HG02885 (cell line): ENCODE measurements around the gene ITPR3.
A peak's percentile ranks its signal among the peaks of the same experiment; 100 is the strongest.
"Not testable (repeated sequence)": the region's sequence is repeated elsewhere in the genome, so short reads cannot be mapped to it uniquely, and the experiment has no call there.

ENCODE experiments used
- ATAC-seq: cut with Tn5 transposase; IDR thresholded peaks from one replicate; pipeline ENCODE4 v1.9.1; 2021; ENCODE audit warnings: mild to moderate bottlenecking; ENCODE audit not compliant: unreplicated experiment, poor library complexity

ITPR3 gene

DNA sequence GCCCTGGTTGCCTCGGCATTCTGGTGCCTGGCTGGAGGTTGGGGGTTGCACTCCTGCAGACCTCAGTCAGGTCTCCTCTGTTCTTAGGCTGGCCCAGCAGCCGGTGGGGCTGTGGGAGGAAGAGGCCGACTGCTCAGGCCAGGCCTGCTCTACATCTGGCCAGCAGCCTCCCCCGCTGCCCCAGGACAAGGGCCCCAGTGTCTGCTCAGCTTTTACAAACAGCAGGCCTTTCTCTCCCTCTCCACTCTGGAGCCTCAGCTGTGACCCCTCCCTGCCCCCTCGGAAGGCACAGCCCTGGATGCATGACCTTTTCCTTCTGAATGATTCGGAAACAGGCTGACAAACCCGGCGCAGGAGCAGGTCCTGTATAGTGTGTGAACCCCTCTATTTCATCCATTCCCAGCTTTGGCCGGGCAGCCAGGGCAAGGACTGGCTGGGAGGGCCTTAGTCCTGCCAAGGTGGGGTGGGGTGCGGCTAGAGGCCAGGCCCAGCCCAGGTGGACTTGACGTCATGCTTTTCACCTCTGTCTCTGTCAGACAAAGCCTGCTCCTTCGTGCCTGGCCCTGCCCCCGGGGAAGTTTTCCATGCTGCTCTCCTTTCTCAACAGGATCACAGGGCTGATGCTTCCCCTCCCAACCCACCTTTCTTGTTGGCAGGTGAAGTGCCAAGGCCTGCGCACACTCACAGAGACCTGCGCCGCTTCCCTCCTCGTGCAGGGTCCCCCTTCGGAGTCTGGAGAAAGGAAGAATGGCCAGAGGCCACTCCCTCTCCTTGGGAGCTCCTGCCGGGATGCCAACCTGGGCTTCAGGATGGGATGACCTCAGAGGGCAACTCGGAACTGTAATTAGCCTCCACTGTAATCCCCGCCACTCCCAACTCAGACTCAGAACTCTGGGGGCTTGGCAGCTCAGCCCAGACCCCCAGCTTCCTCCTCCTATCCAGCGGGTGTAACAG, 10.1 kb upstream of the ITPR3 start:
- no peak for ATAC-seq

DNA sequence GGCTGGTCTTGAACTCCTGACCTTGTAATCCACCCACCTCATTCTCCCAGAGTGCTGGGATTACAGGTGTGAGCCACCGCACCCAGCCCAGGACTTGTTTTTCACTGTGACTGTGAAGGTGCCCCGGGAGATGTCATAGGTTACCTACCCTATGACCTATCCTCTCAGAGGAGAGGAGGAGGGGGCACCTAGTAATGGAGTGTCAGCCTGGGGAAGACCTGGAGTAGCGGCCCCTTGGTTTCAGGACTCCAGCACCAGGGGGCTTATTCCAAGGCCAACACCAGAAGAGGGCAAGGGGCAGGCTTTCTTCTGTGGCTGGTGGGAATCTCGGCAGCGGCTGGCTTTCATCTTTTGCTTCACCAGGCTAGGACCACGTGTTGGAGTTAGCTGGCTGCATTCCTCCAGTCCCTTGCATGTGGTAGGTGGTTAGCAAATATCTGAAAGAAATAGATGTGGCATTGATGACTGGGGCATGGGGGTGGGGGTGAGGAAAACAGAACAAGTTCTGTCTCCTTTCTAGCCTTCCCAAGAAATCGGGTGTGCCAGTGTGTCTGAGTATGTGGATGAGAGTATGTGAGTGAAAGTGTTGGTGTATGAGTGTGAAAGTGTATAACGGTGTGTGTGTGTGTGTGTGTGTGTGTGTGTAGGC, 7.9 kb upstream of the ITPR3 start:
- no peak for ATAC-seq

DNA sequence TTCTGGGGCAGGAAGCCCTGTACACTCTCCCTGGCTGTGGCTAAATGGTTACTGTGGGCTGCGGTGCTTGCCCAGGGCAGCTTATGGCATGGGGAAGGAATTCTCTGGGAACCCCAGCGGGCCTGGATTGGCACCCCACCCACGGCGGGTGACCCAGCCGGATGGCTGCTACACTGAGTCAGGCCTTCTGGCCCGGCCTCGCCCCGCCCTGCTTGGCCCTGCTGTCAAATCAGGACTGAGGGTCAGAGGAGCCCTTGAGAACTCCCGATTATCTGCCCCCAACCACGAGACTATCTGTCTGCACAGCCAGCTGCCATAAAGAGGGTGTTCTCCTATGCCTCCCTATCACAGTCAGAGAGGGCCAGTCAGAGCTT, 7.3 kb upstream of the ITPR3 start:
- ATAC-seq = no peak

DNA sequence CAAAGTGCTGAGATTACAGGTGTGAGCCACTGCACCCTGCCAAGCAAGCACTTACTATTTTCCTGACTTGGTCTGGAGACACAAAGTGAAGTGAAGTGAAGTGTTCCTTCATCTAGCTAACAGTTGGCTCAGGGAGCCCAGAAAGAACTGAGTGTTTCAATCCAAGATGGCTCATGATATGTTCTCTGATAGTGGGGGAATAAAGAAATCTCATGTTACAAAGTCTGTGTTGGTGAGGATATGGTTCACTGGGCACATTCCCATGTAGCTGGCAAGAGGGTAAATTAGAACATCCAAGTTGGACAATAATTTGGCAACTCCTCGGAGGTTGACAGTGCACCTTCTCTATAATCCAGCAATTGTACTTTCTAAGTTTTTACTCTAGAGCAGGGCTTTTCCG, 5.0 kb upstream of the ITPR3 start:
- ATAC-seq = no peak

DNA sequence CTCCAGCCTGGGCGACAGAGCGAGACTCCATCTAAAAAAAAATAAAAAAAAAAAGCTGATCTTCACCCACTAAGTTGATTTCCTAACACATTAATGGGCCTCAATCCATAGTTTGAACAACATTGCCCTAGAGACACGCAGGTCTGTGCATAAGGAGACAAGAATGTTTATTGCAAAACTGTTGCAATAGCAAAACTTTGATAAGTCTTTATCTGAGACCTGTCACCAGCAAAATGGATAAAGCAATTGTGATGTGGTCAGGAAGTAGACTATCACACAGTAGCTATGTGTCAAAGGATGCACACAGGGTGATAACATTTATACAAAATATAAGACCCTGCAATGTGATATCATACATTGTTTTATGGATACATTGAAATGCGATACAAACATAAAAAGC, 4.2 kb upstream of the ITPR3 start:
- ATAC-seq = no peak

DNA sequence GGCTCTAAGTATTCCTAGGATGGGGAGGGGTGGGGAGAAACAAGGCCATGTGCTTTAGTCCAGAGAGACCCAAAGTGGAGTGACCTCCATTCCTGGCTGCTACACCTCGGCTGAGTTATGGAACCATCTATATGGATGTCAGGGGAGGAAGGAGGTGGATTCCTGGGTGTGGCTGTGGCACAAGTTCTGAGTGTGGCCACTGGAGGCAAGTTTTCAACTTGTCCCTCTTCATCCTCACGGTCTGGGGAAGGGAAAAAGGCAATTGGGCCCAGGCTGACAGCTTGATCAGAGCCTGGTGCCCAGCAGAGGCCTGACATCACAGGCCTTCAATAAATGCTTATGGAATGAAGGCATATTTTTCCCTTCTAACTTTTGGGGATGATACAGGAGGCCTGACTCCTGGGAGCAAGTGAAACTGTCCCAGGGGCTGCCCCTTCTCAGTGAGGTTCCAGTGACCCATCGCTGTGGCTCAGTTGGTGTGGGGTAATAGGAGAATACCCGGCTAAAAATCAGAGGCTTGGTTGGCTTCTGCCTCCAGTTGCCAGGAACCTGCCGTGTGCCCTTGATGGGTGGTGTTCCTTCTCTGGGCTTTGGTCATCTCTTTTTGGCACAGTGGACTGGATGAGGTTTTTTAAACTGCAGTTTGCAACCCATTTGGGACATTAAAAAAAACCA, 1.8 kb upstream of the ITPR3 start:
- no peak for ATAC-seq

DNA sequence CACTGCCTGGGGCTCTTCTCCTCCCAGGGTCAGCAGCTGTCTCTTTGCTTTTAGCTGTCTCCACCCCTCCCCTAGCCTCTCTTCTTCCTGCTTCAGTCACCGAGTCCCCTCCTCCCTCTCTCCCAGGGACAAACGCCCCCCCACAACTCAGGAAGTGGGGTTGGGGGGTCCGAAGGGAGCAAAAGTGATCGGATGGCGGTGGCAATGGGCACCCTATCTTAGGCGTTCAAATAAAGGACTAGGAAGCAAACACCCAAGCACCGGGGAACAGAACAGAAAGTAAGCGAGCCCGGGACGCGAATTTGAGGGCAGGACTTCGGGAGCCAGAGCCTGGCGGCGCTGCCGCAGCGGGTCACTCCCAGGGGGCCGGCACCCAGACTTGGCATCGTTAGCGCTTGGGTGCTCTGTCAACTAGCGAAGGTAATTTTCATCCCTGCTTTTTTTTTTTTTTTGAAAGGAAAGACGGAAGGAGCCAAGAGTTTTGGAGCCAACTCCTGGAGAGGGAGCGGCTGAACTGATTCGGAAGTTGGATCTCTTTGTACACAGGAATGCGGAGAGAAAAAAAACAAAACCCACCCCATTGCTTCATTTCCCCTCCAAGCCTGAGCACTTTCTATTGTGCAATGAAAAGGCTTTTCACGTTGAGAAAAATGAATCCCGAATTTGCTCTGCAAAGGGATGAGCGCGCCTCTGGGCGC, 815 bp upstream of the ITPR3 start:
- no peak for ATAC-seq

DNA sequence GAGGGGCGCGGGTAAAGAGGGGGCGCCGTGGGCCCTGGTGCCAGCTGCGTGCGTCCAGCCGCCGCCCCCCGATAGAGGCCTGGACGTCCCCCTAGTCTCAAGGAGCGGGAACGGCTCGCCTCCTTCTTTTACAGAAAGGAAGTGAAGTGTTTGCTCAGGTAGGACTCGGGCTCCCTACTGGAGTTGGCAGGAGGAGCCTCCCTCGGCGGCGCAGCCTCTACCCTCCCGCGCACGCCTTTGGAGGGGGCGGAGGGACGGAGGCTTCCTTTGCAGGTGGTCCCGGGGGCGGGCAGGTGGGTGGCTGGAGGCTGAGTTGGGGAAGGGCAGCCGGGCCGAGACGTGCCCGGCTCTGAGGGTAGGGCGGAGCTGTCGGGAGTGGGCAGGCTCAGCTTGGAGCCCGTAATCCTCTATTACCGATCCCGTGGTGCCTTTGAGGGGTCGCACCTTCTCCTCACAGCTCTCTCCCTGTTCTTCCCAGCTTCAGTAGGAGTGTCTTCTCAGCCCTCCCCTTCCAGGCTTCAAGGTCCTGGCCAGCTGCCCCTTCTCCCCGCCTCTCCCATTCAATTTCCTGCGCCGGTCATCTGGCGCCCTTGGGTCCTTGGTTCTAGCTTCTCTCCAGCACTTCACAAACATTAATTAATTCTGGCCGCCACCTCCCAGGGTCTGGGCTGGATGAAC, 728 bp downstream of the ITPR3 start:
- ATAC-seq = peak; percentile 26

DNA sequence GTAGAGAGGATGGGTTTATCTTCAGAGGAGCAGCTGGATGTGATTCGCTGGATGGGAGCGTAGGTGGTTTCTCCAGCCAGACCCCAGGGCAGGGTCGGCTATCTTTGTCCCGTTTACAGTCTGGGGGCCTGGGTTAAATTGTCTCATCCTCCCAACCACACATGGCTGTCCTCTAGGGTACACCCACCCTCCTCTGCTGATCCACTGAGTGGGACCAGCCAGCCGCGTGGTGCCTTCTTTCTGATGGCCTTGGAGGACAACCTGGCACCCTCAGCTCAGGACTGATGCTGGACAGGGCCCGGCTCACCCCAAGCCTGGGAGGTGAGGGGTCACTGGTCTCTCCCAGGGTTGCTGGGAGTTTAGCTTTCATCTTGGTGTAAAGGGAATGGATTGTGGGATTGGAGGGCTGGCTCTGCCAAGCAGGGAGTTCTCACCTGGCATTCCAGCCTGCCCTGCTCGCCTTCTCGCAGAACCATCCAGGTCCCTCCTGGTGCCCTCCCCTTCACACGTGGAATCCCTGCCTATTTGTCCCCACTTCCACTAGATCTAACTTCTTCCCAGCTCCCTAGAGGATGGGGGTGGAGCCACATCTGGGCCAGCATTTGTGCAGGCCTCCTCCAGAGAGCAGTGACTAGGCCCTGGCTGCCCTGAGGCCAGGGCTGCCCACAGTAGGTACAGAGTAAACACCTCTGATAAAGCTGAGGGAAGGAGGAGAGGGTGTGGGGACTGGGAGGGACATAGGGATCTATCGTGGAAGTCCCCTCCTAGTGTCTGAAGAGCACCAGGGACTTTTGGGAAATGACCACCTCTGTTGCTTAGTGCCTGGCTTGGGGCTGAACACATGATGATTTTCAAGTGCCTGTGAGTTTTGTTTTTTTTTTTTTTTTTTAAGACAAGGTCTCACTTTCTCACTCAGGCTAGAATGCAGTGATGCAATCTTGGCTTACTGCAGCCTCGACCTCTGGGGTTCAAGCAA, 1.6 kb downstream of the ITPR3 start:
- no peak for ATAC-seq

DNA sequence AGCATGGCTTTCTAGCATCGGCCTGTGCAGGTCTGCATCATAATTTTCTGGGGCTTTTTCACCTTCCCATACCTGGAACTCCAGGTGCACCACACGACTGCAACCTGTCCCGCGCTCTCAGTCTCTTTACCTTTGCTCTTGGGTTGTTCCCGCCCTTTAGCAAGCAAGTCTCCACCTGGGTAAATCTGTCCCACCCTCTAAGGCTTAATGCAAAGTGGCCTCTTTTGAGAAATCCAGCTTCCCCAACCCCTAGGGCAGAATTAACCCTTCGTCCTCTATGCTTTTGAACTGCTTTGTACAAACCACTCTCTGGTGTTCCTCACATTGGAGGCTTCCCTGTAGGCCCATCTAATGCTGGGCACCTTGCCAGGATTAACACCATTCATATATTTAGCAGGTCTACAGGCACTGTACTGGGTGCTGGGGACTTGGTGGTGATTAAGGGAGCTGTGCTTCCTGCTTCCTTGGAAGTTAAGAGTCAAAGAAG, 2.8 kb downstream of the ITPR3 start:
- ATAC-seq = no peak

DNA sequence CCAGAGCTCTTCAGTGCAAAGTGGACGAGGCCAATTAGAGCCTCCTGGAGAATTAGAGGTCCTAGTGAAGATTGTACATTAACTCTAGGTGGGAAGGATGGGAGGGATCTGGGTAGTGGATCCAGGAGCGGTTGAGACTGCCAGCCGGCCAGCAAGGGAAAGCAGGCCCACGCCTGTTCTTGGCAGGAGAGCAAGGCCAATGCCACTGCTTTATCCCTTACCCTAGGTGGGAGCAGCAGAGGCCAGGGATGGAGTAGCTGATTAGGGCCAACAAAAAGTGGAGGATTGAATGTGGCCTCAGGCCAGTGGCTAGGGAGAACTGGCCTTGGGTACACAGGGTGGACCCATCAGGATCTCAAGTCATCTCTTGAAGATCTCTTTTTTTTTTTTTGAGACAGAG, 3.7 kb downstream of the ITPR3 start:
- no peak for ATAC-seq

DNA sequence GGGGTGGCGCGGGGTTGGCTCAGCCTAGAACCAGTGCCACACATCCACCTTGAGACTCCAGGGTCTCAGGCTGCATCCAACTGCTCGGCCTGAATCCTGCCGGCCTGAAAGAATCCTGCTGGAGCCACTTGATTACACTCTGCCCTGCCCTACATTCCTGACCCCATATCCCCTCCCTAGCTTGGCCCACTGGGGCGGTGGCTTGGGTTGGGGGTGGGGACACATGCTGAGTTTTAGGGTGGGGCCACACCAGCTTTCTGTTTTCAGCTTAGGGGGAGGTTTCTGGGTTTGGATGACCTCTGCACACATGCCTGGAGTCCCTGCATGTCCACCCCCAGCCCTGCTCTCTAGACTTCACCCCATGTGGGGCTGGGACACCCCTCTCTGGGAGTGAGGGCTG, 6.8 kb downstream of the ITPR3 start:
- no peak for ATAC-seq

DNA sequence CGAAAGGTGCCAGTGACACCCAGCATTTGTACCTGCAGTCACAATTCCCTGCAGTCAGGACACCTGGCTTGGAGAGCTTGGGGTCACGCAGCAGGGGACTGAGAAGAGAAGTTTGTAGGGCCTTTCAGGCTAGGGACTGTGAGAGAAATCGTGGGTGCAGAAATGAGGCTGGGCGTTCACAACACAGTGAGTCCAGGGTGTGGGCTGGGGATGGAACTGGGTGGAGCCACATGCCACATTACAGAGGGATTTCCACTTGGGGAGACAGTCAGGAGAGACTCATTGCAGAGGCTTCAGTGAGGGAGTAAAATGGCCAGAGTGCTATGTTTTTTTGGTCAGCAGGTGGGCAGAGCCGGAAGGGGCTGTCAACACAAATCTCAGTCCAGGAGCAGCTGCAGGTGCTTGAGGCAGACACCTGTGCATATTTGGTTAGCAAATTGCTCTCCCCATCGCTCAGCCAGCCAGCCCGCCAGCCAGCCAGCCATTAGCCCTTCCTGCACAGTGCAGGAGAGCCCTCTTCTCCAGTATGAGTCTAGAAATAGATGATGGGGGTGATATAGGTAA, 7.4 kb downstream of the ITPR3 start:
- no peak for ATAC-seq

DNA sequence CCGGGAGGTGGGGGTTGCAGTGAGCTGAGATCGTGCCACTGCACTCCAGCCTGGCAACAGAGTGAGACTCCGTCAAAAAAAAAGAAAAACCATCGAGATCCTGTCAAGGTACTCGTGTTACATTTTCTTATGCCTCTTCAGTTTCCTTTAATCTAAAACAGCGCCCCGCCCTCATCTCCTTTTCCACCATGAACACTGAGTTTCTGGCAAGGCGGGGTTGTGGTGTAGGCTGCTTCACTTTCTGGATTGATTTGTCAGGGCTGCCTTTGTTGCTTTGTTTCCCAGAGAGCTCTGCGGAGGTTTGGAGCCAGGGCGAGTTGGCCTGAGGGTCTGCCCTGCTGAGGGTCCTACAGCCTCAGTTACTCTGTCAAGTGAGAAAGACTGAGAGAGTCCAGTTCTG, 8.9 kb downstream of the ITPR3 start:
- ATAC-seq = no peak

DNA sequence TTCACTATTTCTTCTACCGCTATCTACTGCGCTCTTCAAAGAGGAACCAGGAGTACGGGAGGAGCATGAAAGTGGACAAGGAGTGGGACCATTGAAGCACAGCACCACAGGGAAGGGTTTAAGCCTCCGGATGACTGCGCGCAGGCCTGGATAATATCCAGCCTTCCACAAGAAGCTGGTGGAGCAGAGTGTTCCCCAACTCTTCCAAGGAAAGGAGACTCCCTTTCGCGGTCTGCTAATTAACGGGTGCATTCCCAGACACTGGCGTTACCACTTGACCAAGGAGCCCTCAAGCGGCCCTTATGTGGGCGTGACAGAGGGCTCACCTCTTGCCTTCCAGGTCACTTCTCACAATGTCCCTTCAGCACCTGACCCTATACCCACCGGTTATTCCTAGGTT, 10.4 kb downstream of the ITPR3 start:
- ATAC-seq = not testable (repeated sequence)

DNA sequence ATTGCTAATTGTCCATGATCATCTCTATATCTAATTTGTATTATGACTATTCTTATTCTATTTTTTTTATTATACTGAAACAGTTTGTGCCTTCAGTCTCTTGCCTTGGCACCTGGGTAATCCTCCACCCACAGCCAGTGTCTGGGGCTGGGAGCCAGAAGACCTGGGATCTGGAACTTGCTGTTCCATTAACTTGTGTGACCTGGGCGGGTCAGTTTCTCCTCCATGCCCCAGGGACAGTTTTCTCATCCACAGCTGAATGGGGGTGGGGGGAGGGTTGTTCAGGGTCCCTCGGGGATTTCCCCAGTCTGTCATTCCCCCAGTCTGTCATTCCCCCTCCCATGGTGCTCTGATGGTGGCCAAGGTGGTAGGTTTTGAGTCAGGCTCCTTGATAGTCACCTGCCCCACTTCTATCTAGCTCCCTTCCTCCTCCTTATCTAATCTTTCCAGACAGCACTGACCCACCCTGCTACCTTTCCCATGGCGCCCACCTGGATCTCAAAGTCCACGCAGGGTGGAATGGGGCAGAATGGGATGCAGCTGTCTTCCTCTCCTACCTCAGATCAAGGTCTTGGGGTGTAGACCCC, 10.9 kb downstream of the ITPR3 start:
- ATAC-seq = no peak

DNA sequence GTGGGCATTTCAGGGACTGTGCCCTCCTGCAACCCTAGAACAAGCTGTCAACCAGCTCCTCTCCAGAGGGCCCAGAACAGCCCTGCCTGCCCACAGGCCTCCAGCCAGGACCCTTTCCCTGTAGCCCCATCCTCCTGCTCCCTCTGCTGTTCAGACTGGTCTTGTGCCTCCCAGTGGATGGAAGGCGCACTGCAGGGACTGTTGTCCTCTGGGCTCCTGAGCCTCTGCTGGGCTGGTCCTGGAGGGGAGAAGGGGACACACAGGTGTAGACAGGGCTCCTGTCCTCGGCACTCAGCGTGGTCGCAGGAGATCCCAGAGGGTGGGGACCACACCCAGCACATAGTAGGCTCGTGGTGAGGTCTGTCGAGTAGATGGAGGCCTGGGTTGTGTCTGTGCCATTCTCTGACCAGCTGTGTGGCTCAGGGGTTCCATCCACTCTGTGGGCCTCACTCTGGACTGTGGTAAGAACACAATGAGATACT, 11.5 kb downstream of the ITPR3 start:
- ATAC-seq = no peak

DNA sequence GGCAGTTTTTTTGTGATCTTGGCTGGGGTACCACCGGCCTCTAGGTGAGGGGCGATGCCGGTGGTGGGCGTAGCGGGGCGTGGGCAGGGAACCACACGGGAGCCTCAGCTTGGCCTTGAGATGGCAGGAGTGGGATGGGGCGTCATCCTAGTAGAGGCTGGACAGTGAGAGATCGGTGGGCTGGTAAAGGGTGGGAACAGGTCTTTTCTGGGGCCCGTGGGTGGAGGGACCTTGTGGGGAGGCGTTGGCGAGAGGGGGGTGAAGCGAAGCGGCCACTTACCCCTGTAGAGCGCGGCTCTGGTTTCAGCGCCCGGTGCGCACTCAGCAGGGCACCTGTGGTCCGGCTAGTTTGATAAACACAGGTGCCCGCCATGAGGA, 12.0 kb downstream of the ITPR3 start:
- ATAC-seq = no peak
